Body of pancreas (tissue), 4 donors: ENCODE measurements around the gene DCLRE1B.

ENCODE experiments used
- POLR2A ChIP-seq, 3 donors: fragments of 450-650 bp; IDR thresholded peaks; one replicate each; pipeline ENCODE4 v1.6.1; 2016; ENCODE audit warnings: antibody characterized with exemption in 3 of 3, mild to moderate bottlenecking in 2 of 3
- TF ChIP-seq, protein P1 (sequence below), 7 experiments: fragments of 450-650 bp in 4 of 7; fragments of 200-600 bp in 3 of 7; sonication (generic) in 3 of 7; IDR thresholded peaks; one replicate each; pipeline ENCODE4 v1.5.1; 2016 to 2019; ENCODE audit warnings: antibody characterized with exemption in 7 of 7

DNA sequence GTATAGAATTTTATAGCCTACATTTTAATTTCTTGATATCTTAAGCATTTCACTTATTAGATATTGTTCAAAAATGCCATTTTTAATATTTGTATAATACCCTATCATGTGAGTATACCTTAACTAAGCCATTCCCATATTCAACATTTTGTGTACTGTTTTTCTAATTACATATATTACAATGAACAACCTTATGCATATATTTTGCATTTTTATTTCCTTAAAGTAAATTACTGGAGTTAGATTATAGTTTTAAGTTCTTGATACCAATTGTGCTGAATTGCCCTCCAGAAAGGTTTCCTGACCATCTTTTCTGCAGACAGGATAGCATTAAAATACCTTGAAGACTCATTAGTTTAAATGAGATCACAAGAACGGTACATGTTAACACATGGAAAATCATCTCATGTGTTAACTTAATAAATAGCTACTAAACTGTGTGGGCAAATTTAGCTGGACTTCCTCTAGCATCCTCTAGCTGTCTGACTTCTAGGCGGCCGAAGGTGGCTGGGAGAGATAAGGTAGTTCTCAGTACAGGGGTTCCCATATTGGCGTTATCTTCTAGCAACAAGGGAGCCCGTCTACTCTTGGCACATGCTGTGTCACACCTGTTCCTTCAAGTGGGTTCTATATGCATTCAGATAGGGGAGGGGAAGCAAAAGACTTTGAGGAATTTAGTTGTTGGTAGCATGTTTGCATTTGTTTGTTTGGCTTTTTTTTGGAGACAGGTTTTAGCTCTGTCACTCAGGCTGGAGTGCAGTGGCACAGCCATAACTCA is 8.9 kb downstream of the DCLRE1B start:
- TF ChIP-seq, protein P1, sequence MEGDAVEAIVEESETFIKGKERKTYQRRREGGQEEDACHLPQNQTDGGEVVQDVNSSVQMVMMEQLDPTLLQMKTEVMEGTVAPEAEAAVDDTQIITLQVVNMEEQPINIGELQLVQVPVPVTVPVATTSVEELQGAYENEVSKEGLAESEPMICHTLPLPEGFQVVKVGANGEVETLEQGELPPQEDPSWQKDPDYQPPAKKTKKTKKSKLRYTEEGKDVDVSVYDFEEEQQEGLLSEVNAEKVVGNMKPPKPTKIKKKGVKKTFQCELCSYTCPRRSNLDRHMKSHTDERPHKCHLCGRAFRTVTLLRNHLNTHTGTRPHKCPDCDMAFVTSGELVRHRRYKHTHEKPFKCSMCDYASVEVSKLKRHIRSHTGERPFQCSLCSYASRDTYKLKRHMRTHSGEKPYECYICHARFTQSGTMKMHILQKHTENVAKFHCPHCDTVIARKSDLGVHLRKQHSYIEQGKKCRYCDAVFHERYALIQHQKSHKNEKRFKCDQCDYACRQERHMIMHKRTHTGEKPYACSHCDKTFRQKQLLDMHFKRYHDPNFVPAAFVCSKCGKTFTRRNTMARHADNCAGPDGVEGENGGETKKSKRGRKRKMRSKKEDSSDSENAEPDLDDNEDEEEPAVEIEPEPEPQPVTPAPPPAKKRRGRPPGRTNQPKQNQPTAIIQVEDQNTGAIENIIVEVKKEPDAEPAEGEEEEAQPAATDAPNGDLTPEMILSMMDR (IDR thresholded peaks at IDR 0.05), result no peak
- TF ChIP-seq POLR2A (IDR thresholded peaks at IDR 0.05), result no peak
